ENCODE measurements around the gene CLK1.
"Not testable (repeated sequence)": the region's sequence is repeated elsewhere in the genome, so short reads cannot be mapped to it uniquely, and the experiment has no call there.

CLK1 gene

DNA sequence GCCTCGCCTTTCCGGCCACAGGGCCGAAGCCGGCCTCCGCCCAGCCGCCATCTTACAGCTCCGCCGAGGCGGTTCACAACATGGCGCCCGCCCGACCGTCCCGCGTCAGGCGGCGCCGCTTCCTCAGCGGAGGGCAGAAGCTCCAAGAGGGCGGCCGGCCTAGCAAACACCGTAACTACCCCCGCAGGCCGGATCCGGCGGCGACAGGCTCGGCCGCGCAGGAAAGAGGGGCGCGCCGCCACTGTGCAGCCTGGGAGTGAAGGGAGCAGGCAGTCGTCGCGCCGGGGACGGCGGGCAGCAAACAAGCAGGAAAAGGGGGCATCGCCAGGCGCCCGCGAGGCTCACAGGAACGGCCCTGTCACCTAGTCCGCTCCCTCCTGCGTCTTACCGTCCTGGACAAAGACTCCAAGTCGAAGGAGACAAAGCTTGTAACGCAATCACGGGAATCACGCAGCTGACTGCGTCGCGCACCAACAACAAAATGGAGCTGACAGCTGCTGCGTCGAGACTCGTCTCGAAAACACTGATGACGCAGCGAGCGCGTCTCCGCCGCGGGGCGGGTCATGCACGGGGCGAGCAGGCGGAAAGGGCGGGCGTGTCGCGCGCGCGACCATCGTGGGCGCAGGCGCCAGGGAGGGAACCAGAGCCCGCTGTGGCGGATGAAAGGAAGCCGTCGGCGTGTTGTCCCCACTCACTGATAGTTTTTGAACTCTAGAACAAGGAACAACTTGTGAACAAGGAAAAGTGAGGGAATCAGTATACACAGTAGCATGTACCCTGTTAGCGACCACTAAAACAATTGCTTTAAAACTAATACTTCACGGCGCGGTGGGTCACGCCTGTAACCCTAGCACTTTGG, at the start of gene CLK1:
TSS of gene CLK1 (minus strand) at position 483 of the 859 bp plus-strand sequence. CDS start 2,796 bp downstream, outside the sequence.
- peak; percentile 91 for DNase-seq

DNA sequence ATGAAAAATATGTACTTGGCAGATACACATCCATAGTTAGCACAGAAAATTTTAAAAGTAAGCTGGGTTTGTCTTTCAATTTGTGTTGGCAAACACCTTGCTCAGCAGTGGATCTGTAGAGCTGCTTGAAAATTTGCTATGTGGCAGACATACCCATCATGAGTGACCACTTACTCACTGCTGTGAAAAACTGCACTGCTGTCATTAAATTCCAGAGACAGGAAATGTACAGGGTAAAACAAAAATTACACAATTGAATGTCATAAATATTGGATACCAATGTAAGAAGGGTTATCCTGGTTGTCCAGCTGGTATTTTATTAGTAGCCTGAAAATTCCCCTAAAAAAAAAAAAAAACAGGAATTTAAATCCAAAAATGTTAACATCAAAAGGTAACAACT, 49.2 kb upstream of the CLK1 start:
- DNase-seq = no peak

DNA sequence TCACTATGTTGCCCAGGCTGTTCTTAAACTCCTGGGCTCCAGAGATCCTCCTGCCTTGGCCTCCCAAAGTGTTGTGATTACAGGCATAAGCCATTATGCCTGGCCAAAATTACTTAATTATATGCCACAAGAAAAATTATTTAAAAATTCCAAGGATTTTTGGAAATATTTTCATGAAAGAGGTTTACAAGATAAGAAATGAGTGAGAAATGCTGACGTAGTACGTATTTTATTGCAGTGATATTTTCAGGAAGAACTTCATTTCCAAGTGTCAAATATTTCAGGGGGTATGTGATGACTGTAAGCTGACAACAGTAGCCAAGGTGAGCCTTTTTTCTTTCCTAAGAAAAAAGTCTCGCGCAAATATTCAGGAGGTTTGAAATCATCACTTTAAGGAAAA, 45.5 kb upstream of the CLK1 start:
- no peak for DNase-seq

DNA sequence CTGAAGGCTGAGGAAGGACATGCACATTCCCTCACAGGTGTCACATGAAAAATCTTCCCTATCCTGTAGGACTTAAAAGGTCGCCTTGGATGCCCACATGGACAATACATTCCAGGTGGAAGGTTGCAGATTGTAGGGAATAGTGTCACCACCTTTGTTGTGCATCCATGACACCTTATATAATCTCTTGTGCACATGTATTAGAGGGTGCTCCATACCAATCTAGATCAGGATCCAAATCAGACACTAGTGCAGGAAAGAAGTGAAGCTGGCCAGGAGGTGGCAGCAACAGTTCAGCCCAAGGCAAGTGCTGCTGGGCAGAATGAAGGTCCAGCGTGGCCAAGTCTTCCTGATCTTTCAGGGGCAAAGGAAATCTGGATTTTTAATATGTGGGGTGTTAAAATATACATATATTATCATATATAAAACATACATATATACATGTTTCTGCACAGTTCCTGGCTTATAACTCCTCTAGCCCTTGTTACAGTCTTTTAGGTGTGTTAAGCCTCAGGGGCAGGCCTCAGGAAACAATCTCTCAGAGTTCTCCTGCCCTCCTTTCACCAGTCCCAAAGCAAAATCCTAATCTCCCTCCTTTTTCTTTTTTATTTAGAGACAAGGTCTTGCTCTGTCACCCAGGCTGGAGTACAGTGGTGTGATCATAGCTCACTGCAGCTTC, 41.3 kb upstream of the CLK1 start:
- peak; percentile 46 for DNase-seq

DNA sequence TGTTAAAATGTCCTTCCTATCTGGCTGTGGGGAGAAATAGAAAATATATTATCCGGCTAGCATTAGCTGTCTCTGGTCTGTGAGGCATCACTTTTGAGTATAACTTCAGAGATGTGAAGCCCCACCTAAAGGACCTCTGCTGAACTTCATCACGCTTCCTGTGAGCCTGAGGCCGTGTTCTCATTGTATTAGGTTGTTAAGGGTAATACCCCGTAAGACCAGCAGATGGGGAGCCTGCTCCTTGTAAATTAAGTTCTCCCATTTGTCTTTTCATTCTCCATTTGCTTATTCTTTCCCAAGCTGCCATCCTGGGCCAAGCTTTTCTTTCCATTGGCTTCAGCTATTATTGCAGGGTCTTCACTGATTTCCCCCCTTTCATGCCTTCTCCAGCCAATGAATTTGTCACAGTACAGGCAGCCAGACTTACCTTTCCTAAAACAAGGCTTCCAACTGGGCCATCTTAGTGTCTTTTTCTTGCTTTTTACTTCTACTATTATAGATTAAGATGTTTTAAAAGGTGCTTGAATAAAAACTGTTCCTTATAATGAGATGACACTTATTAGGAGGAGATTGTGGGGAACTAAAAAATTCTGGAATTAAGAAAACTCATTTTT, 37.1 kb upstream of the CLK1 start:
- peak; percentile 61 for DNase-seq

DNA sequence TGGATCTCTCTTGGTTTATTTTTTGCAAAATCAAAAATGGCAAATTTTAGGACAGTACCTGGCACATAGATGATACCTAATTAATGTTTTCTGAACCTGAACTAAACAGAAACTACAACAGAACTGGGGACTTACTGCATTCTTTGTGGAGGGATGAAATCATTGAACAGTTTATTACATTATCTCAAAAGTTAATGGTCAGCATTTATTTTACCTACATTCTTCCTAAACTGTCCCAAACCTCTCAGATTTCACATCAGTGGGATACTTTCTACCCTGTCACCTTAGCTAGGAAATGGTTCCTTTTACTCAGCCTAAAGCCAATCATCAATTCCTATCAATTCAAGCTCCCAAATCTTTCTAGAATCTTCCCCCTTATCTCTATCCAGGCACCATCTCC, 35.0 kb upstream of the CLK1 start:
- DNase-seq = no peak

DNA sequence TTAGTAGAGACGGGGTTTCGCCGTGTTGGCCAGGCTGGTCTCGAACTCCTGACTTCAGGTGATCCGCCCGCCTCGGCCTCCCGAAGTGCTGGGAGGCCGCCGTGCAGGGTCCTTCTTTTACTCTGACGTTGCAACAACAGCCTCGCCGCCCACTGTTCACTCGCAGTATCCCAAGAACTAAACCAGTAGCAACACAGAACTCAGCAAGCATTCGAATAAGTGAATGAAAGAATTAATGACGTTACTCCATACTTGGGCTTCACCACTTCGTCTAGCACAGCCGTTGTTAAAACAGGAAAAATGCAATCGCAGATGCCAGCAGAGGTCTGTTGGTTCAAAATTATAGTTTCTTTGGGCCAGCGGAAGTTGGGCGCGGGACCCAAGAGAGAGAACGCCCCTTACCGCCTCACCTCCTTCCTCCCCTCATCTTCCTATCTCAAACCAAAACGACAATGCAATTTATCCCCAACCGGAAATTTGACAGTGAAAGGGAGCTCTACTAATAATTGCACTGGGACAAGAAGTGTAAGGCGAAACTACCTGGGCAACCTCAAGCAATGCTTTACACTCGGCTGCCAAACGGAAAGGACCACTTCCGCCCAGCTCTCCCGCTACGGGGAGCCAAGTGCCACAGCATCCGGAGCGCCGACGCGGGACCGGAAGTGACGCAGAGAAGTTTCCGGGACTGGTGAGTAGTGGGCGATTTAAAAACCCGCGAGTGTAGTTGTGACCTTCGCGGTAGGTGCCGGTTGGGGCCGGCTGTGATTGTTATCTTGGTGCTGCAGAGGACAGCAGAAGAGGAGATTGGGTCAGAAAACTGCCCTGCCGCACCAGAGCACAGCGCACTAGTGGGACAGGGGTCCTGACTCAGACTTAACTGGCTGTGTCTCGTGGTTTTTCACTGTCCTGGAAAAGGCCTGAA, 24.5 kb upstream of the CLK1 start, which contains the start of the genes NIF3L1 and PPIL3:
TSS of gene NIF3L1 (plus strand) at position 668 of the 922 bp plus-strand sequence. CDS start 2,573 bp downstream, outside the sequence.
TSS of gene PPIL3 (minus strand) at position 374 of the 922 bp plus-strand sequence. CDS start 1,462 bp downstream, outside the sequence.
- DNase-seq = peak; percentile 93

DNA sequence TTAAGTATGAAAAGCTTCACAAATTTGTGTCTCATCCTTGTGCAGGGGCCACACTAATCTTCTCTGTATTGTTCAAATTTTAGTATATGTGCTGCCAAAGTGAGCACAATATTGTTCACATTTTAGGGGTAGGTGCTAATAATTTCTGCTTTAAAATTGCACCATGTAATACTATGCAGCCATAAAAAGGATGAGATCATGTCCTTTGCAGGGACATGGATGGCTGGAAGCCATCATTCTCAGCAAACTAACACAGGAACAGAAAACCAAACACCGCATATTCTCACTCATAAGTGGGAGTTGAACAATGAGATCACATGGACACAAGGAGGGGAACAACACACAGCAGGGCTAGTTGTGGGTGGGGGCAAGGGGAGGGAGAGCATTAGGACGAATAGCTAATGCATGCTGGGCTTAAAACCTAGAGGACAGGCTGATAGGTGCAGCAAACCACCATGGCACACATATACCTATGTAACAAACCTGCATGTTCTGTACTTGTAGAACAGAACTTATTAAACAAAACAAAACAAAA, 17.3 kb upstream of the CLK1 start:
- DNase-seq = not testable (repeated sequence)

DNA sequence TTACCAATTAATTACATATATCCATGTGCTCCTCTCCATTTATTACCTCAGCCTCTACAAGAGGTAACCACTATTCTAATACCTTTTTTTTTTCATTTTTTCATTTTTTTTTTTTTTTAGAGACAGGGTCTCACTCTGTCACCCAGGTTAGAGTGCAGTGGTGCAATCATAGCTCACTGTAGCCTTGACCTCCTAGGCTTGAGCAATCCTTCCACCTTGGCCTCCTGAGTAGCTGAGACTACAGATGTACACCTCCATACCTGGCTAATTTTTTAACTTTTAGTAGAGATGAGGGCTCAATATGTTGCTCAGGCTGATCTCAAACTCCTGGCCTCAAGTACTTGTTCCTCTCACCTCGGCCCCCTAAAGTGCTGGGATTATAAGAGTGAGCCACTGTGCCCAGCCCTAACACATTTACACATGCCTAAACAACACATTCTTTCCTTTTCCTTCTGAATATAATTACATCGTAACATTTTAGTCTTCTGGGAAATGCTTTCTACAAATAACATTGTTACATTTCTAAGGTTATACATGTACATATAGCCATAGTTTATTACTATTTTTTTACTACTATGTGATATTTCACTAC, 13.9 kb upstream of the CLK1 start:
- no peak for DNase-seq

DNA sequence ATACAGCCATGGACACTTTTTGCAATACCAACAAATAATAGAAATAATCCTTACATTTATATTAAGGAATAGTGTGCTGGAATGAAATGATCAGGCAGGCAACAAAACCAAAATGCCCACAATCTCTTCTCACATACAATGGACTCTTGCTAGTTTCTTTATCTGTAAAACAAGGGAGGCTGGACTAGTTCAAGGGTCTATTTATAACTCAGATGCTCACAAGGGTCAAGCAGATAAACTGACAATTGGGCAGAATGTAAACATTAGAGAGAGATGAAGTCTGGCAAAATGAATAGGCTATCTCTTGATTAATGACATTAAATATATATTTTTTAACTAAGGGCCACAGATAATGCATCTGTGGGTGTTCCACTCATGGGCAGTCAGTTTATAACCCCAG, 13.0 kb upstream of the CLK1 start:
- no peak for DNase-seq

DNA sequence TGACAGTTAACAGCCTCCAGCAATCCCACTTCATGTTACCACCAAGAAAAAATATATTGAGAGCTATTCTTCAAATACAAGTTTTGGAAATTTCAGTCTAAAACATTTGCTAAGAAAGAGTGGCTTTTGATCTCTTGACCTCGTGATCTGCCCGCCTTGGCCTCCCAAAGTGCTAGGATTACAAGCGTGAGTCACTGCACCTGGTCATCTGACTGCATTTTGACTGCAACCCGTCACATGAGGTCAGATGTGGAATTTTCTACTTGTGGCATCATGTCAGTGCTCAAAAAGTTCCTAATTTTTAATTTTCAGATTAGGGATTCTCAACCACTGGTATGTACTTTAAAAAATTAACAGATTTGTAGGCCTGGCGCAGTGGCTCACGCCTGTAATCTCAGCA, 9.1 kb upstream of the CLK1 start:
- no peak for DNase-seq

DNA sequence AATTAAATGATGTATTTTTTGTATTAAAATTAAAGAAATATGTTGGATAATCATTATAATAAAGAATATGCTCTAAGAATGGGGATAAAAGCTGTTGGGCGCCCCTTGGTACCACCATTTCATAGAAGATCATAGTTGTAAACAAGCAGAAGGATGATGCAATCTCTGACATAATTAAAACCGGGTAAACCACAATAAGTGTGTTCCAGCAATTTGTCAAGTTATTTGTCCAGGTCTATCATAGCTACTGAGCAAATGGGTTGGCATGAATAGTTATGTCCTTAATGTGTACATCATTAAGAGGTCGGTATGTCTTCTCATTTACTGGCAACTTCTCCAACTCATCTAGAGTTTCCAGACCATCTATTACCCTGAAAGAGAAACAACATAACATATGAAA, 6.7 kb upstream of the CLK1 start:
- no peak for DNase-seq

DNA sequence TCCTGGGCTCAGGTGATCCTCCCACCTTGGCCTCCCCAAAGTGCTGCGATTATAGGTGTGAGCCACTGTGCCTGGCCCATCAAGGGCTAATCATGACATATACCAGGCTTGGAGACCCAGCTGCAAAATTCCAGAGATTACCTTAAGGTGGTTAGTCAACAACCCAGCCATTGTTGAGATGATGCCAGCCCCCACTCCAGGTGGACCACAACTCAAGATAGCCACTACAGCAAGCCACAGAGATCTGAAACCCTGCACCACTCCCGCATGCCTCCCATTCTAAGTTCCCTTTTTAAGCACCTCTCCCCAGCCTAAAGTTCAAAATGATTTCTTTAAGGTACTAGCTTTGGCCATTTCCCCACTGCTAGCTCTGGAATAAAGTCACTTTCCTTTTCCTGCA, 4.6 kb upstream of the CLK1 start:
- DNase-seq = no peak

DNA sequence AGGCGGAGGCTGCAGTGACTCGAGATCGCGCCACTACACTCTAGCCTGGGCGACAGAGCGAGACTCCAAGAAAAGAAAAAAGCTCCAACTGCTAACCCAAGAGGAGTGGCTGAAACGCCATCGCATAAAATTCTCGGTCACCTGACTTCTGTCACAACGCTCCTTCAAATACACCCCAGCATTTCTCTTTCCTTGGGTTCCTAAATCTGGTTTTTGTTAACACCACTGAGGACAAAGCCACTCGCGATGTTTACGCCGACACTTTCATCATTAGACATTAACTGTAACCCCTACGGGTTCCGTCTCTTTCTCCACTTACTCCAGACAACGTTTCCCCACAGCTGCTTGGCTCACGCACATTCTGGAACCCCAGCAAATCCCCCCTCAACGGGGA, 679 bp downstream of the CLK1 start:
- DNase-seq = no peak

DNA sequence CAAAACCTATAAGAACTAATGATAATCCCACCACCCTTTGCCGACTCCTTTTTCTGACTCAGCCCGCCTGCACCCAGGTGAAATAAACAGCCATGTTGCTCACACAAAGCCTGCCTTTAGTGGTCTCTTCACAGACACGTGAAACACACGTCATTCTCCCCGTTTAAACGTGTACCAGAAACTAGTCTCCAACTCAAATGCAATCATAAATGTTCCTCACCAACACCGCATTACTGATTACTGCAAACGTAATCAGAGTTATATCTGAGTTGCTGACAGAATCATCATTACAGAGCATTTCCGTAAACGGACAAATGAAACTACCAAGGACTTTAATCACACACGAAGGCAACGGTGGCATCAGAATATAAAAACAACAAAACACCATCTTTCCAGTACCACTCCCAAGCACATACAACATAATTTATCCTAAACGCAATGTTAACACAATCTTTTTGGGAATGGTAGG, 1.9 kb downstream of the CLK1 start:
- no peak for DNase-seq

DNA sequence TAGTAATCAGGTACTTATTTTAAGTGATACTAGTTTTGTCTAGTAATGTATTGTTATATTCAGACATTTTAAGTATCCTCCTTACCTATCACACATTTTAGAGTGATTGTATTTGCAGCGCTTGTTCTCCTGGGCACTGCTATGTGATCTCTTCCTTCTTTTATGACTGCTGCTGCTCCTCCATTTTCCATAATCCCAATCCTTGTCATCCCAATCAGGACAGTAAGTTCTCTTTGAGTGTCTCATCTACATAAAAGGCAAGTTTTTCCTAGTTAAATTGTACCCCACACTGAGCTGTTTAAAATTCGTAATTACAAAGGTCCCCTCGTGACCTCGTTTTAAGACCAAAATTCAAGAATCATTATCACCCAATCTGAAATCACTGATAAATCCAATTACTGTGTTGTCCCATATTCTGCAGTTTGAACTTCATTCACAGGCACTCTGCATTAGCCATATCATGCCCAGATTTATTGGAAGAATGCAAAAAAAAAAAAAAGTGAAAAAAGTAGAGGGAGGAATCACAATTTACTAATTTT, 2.8 kb downstream of the CLK1 start:
- no peak for DNase-seq

DNA sequence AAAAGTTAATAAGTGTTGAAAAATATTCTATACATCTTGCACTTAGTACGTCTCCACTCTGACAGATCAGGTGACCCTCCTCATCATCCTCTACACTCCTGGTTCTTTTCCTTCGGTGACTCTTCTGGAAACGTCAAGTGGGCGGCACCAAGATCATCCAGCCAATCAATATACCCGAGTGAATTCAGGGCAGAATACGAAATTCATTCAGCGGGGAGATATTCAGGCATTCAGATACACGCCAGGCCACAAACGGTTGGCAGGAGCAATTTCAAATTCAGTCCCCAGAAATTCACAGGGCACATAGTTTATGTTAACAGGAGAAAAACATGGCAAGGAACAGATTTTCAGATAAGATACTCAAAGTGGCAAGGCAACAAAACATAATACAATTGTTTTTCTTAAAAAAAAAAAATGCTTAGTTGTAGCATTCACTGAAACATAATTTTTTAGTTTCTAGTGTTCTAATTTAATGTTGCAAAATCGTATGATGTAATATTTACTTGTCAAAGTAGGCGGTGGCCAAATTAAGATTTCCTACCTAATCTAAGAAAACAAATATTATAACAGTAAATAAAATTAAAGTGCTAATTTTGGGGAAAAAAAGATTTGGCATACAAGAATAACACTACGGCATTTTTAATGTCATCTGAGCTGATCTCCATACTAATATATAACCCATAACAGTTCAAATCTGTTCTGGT, 4.2 kb downstream of the CLK1 start:
- DNase-seq = no peak

DNA sequence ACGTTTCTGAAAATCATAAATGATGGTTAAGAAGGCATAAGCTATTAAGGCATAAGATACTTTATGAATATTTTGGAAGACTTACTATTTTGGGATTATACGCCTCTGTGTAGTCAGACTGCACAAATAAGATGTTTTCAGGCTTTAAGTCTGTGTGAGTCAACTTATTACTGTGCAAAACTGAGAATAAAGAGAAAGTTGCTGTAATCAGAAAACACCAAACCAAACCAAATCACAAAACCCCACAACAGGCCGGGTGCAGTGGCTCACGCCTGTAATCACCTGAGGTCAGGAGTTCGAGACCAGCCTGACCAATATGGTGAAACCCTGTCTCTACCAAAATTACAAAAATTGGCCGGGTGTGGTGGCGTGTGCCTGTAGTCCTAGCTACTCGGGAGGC, 7.7 kb downstream of the CLK1 start:
- no peak for DNase-seq

DNA sequence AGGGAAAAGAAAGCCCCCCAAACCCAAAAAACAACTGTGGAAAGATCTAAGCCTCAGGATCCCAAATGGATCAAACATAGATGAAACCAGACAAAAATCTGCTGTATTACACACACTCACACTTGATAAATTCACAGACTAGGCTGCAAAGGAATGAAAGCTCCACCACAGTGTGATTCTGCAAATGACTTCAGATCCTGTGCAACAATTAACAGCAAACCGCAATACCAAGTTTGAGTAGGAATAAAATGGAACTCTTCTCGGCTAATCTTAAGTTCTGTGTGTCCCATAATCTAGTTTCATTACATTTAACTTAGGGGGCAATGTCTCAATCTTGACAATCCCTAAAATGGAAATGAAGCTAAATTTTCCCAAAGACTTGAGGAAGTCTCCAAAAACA, 11.9 kb downstream of the CLK1 start:
- DNase-seq = no peak

DNA sequence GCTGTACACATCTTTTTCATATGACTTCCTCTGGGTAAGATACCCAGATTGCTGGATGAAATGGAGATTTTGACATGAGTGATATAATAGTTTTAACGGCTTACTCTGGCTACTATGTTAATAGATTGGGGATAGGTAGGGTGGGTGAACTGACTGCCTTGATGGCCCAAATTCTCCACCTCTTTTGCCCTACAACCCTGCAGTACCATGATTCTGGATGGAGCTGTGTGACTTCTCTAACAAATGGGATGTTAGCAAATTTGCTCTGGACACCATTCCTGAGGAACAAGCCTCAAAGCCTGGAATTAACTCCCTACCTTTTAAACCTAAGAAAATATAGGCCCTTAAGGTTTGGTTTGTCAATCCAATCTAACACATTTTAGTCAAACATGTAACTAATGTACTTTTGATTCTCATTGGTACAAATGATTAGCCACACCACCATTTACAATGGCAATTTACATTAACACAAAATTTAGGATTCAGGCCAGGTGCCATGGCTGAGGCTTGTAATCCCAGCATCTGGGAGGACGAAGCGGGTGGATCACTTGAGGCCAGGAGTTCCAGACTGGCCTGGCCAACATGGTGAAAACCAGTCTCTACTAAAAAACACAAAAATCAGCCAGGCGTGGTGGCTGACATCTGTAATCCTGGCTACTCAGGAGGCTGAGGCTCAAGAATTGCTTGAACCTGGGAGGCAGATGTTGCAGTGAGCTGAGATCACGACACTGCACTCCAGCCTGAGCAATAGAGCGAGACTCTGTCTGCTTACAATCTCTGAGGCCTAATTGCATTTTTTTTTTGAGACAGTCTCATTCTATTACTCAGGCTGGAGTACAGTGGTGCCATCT, 12.8 kb downstream of the CLK1 start:
- DNase-seq = no peak
